ENCODE measurements around the gene LCN15.
"Not testable (repeated sequence)": the region's sequence is repeated elsewhere in the genome, so short reads cannot be mapped to it uniquely, and the experiment has no call there.

Gene LCN15, protein sequence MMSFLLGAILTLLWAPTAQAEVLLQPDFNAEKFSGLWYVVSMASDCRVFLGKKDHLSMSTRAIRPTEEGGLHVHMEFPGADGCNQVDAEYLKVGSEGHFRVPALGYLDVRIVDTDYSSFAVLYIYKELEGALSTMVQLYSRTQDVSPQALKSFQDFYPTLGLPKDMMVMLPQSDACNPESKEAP

DNA sequence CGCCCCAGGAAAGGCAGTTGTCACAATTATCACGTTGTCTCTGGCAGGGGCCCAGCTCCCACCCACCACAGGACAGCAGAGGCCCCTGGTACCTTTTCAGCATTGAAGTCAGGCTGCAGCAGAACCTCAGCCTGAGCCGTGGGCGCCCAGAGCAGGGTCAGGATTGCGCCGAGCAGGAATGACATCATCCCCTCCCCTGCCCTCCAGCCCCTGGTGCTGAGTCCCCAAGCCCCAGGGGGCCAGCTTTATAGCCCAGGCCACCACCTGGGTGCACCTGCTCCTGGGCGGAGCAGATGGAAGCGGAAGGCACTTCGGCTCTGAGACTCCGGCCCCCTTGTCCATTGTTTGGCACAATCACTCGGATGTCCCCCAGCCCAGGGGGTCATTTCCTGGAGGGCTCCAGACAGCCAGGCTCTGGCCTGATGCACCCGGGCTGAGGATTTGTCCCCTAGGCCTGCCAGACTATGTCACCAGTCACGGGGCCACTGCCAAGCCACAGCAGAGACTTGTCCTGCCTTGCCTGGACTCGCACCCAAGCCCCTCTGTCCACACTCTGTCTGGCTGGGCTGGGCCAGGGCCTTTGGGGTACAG, at the start of gene LCN15:
LCN15 (minus strand) TSS at position 218 of the 591 bp plus-strand sequence; CDS start at position 188, 30 bp downstream.
- no peak for DNase-seq

DNA sequence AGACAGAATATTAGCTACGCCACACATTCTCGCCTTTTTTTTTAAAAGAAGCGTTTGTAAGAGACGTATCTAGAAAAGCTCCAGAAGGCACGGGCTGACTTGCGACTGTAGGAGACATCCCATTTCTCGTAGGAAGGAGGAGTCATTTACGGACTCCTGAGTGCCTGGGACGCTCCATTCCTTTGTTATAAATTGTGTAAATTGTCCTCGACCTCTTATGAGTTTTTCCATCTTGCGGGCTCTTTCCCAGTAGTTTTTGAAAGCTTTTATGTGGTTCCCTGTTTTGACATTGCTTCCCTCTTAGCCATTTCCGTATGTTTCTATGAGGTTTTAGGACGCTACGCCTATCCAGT, 44.5 kb upstream of the LCN15 start:
- DNase-seq = no peak

DNA sequence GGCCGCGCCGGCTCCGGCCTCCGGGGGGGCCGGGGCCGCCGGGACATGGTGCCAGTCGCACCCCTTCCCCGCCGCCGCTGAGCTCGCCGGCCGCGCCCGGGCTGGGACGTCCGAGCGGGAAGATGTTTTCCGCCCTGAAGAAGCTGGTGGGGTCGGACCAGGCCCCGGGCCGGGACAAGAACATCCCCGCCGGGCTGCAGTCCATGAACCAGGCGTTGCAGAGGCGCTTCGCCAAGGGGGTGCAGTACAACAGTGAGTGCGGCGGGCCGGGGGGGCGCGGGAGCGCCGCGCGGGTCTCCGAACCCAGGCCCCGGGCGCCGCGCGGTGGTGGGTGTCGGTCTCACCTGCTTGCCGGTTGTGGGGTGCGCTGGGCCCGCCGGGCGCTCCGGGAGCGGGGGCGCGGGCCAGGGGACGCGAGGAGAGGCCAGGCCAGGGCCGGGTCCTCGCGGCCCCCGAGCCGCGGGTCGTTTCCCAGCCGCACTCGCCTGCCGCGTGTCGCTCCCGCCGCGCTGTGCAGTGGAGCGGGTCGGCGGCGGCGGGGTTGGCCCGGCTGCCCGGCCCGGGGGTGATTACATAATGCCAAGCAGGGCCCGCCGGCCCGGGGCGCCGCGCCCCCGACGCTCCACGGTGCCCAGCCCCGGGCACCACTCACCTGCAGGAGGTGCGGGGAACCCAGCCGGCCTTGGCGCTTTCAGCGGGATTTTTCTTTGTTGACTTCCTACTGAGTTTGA, 43.9 kb upstream of the LCN15 start:
- peak; percentile 34 for DNase-seq

DNA sequence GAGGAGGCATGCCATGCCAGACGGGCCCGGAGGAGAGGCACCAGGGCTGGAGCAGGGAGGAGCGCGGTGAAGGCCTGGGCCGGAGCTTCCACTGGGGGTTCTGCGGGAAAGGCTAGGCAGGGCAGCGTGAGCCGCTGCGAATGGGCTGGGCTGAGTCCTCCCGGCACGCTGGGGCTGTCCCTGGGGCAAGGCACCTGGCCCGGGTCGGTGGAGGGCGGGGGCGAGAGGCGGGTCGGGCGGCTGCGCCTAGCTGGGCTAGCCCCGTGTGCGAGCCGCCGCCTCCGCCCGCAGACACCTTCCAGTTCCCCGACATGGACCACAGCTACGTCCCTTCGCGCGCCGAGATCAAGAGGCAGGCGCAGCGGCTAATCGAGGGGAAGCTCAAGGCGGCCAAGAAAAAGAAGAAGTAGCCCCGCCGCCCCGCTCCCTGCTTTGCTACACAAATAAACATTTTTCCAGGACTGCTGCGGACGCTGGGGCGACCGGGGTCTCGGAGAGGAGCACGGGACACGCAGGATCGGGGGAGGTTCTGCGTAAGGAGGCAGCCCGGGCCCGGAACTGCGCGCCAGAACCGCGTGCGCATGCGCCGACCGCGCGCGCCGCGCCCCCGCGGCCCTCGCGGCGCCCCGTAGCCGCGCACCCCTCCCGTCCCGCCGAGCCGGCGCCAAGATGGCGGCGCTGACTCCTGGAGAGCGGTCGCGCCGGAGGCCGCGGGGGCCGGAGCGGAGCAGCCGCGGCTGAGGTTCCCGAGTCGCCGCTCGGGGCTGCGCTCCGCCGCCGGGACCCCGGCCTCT, 43.2 kb upstream of the LCN15 start, which contains the start of gene RABL6:
RABL6 (plus strand) TSS at position 668 of the 794 bp plus-strand sequence. CDS start 249 bp downstream, outside the sequence.
- peak; percentile 67 for DNase-seq

DNA sequence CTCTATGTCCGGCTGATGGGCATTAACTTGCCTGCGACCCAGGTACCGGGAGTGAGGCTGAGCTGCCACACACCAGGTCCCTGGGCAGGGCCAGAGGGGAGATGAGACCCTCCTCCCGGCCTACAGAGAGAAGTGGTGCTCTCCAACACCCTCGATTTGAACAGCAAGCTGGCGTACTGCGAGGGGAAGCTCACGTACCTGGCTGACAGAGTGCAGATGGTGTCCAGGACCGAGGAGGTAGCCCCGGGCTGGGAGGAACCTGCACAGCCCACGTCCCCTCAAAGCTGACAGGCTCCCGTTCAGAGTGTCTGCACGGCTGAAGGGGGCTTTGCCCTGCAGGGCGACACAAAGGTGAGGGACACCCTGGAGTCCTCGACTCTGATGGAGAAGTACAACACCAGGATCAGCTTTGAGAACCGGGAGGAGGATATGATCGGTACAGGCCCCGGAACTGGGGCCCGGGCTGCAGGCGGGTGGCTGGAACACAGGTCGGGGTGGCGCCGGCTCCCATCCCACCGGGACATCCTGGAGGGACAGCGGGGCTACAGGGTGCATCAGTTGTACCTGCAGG, 42.4 kb upstream of the LCN15 start:
- DNase-seq = no peak

DNA sequence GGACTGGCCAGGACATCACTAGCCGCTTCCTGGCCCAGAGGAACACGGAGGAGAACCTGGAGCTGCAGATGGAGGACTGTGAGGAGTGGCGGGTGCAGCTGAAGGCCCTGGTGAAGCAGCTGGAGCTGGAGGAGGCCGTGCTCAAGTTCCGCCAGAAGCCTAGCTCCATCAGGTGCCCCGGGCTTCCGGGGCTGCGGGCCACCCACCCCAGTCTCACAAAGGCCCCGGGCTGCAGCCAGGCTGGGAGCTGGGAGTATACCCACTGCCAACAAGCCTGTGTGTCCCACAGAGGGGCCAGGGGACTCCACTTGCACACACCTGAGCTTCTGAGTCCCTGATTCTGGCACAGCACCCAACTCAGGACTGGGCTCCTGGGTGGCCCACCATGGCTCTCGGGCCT, 41.7 kb upstream of the LCN15 start:
- DNase-seq = no peak

DNA sequence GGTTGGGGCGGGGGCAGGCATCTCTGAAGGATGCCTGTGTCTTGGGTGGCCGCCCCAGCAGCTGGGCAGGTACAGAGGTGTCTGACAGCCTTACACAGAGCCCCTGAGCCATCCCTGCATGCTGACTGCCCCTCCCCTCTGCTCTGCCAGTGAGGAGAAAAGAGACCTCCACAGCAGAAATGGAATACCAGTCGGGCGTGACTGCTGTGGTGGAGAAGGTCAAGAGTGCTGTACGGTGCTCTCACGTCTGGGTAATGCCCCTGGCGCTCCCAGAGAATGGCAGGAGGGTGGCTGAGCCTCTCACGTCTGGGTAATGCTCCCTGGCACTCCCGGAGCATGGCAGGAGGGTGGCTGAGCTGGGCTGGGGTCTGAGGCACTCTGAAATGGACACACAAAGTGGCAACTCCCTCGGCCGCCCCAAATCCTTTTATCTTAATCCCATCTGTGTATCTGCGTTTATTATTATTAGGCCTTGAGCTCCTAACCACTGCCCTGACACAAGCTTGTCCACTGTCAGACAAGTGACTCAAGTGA, 41.0 kb upstream of the LCN15 start:
- DNase-seq = no peak

DNA sequence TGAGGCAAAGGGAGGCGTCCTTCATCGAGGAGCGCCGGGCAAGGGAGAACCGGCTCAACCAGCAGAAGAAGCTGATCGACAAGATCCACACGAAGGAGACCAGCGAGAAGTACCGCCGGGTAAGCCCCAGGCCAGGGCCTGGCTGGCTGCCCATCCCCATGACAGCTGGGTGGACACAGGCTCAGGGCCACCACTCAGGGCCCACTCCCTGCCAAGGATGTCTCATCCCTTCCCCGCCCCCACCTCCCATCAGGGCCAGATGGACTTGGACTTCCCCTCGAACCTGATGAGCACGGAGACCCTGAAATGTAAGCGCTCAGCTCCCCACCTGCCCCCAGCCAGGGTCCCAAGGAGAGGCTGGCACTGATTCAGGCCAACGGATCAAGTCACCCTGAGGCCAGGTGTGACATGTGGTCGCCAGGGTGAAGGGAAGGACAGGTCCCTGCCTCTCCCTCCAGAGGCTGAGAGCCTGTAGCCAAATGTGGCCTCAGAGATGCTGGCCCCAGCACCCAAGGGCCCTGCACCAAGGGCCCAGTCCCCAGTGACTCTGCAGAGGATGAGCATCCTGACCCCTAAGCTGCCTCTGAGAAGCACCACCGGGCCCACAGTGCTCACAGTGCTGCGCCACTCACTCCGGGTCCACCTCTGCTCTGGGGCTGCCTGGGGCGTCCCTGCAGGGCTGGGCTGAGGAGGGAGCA, 40.3 kb upstream of the LCN15 start:
- DNase-seq = no peak

DNA sequence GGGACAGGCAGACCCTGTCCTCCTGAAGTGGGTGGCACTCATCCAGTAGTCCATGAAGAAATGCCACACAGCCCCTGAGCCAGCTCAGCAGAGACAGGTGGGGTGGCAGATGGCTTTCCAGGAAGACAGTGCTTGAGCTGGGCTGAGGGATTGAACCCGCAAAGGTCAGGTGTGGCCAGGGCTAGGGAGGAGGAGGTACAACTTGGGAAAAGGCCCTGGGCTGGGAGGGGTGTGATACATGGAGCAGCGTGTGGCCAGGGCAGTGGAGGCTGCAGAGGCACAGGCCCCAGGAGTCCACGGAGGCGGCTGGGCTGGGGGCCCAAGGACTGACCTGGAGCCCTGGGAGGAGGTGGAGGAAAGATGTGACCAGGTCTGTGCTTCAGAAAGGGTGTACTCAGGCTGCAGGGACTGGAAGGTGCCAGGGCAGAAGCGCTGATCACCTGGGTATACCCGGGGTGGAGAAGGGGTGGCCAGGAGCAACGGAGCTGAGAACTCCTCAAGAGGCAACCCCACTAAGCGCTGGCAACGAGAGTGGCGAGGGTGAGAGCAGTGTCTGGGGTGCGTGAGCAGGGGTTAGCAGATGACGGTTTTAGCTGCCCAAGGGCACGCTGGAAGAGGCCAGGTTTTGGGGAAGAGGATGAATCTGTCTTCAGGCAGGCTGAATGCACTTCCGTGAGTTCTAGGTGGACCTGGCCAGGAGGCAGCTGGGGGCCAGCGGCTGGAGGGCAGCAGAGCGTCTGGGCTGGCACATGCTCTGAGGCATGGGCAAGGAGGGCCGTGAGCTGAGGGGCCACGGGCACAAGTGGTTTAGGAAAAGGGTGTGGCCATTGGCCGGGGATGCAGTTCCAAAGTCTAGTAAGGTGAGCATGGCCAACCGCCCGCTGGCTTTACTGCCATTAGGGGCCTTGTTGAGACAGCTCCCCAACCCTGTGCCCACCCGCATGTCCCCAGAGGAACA, 39.5 kb upstream of the LCN15 start:
- DNase-seq = no peak

DNA sequence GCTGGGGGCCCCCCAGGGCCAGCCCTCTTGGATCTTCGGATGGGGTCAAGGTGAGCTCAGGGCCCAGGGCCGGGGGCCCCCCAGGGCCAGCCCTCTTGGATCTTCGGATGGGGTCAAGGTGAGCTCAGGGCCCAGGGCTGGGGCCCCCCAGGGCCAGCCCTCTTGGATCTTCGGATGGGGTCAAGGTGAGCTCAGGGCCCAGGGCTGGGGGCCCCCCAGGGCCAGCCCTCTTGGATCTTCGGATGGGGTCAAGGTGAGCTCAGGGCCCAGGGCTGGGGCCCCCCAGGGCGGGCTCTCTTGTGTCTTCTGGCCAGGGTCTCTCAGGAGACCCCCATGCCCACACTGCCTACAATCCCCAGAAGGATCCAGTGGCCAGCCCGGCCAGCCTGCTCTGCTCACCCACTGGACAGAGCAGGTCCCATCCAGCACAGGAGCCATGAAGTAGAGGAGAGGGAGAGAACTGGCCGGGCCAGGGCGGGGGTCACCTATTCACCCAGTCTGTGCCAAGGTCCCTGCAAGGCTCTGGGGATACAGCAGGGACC, 38.8 kb upstream of the LCN15 start:
- not testable (repeated sequence) for DNase-seq

DNA sequence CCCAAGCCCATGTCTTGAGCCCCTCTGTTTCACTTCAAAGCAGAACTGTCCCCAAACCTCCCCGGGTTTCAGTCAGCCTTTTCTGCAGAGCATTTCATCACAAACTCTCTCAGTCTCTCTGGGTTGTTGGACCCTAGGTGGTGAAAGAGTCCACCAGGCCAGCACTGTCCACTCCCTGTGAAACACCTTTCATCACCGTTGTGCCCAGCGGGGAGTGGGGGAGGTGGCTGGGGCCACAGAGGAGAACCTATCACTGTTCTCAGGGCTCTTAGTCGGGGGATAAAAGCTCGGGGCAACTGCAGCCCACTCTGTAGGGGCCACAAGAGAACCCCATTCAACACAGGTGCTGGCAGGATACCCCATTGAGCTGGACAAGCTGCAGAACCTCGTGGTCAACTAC, 38.0 kb upstream of the LCN15 start:
- DNase-seq = no peak

DNA sequence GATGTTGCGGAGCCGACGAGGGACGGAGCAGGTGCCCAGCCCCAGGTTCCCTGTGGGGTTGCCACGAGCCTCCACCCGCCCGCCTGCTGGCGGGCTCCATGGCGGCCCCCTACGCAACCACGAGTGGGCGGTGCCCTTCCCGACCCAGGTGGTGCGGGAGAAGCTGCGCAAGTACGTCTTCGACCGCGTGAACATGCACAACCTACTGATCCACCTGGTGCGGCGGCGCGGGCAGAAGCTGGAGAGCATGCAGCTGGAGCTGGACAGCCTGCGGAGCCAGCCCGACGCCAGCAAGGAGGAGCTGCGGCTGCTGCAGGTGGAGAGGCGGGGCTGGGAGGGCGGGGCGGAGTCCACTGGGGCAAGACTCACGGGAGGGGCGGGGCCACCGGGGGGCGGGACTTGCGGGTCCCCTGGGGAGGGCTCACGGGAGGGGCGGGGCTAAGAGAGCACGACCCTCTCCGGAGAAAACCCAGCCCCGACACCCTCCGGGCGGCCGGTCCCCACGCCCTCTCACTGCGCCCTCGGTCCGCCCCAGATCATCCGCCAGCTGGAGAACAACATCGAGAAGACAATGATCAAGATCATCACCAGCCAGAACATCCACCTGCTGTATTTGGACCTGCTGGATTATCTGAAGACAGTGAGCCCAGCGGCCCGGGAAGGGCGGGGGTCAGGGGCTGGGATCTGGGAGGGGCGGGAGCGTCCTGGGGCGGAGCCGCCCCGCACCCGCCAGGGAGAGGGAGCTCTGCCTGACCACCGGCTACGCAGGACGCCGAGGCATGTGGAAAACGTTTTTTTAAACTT, 35.7 kb upstream of the LCN15 start:
- DNase-seq = peak; percentile 88

DNA sequence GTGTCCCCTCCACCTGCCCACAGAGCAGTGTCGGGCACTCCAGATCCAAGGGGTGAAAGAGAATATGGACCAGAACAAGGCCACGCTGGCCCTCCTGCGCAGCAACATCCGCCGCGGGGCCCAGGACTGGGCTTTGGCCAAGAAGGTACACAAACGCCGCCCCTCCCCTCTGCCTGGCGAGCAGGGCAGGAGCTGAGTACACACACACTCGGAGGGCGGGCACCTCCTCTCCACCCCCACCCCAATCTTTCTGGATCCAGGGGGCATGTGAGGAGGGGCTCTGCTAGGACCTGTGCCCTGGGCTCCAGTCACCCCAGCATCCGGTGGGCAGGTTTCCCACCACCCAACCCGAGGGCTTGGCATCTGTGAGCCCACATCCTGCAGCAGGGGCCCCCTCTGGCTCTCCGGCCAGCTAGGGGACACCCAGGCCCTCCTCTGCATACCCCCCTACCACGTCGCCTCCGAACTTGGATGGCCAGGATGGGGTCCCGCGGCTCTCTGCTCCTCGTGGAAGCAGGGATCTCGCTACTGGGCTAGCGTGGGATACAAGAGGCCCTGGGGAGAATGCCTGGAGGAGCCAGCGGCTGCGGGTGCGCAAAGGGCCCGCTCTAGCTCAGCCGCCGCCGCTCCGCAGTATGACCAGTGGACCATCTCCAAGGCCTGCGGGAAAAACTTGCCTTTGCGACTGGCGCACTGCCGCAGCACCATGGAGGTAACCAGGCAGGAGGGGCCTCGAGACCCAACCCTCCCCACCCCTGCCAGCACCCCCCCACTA, 34.9 kb upstream of the LCN15 start:
- DNase-seq = no peak

DNA sequence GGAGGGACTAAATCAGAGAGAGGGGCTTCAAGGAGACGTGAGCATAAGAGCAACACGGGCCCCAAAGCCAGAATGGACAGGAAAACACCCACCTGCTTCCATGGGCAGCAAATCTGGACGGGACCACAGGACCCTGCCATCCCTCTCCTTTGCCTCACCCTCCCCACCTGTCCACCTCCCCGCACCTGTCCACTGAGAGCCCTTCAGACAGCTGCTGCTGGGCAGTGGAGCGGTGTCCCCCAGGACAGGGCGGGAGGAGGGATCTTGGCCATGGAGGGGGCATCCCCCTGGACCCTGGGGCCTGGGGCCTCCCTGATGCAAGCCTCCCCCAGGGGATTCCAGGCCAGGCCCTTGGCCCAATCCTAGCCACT, 34.4 kb upstream of the LCN15 start:
- DNase-seq = no peak

DNA sequence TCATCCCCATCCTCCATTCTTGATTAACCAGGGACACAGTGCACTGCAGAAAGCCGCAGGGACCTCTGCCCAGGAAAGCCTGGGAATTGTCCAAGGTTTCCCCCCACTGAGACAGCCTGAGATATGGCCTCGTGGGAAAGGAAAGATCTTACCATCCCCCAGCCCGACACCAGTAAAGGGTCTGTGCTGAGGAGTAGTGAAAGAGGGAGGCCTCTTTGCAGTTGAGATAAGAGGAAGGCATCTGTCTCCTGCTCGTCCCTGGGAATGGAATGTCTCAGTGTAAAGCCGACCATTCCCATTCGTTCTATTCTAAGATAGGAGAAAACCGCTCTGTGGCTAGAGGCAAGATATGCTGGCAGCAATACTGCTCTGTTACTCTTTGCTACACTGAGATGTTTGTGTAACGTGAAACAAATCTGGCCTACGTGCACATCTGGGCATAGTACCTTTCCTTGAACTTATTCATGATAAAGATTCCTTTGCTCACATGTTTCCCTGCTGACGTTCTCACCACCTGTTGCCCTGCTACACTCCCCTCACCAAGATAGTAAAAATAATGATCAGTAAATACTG, 32.5 kb upstream of the LCN15 start:
- DNase-seq = not testable (repeated sequence)

DNA sequence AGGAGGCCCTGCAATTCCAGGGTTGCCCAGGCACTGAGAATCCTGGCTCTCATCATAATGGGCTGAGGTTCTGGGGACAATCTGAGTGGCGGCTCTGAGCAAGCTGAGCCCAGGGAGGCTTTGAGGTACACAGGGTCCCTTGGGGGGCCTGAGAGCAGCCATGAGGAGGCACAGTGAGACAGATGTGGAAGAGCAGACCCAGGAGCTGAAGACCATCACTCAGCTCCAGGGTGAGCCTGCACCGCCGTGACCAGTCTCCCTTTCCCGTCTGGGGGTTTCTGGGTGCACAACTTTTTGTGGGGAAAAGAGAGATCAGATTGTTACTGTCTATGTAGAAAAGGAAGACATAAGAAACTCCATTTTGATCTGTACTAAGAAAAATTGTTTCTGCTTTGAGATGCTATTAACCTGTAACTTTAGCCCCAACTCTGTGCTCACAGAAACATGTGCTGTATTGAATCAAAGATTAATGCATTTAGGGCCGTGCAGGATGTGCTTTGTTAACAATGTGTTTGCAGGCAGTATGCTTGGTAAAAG, 32.0 kb upstream of the LCN15 start, which contains the start of gene CCDC183:
CCDC183 (plus strand) TSS at position 101 of the 537 bp plus-strand sequence; CDS start at position 161, 60 bp downstream.
- DNase-seq = no peak

DNA sequence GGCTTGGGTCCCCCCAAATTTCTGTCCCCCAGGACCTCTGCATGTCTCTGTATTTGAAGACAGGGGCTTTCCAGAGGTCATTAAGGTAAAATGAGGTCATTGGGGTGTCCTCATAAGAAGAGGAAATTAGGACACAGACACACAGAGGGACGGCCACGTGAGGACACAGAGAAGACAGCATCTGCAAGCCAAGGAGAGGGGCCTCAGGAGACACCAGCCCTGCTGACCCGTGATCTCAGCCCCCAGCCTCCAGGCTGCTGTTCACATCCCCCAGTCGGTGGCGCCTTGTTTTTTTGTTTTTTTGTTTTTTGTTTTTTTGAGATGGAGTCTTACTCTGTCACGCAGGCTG, 30.7 kb upstream of the LCN15 start:
- no peak for DNase-seq

DNA sequence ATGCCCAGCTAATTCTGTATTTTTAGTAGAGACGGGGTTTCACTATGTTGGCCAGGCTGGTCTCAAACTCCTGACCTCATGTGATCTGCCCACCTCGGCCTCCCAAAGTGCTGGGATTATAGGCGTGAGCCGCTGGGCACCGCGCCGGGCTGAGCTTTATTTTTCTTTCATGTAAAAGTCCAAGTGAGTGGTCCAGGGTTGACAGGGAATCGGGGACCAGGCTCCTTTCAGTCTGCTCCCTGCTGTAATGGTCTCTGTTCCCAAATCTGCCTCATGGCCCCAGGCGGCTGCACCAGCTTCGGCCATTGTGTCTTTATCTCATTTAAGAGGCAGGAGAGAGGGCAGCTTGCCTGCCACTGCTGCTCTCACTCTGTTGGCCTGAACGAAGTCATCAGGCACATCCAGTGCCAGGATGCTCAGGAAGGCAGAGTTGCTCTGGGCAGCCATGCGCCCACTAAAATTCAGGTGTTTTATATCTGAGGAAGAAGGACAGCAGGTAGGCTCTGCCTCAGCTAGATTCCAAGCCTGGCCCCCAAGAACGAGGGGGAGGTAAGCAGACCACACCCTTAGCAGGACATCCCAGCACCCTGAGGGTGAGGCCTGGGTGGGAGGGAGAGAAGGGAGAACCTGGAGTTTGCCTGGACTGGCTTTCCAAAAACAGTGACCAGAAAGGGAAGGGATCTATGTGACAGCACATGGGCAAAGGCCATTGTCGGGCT, 30.1 kb upstream of the LCN15 start:
- no peak for DNase-seq

All from activated T-cell treated with anti-CD3 and anti-CD28 coated beads for 4 hours (primary cell).